CD4-positive, alpha-beta memory T cell (primary cell): ENCODE data around the gene SHMT1. TPM values are rescaled to one million over a fixed set of nuclear protein-coding genes. Genes with fewer than 3 reads are reported as not detected.

ENCODE experiments used
- microRNA-seq: library from miRNA; unstranded; fragments of <30 nt; microRNA quantifications from one replicate; pipeline ENCODE4 v1.2.0, GENCODE V29; 2021; ENCODE audit warnings: borderline replicate concordance, borderline number of aligned reads, borderline microRNAs expressed, mixed read lengths
- polyA plus RNA-seq, 2 donors: library from polyadenylated mRNA; unstranded; fragments of 300-500 nt; fragmentation: Illumina TruSeq; gene quantifications; one replicate each; pipeline ENCODE4 v1.2.3, GENCODE V29; 2021
- total RNA-seq, 2 experiments: library from RNA; stranded (reverse); gene quantifications; one replicate each; pipeline ENCODE4 v1.2.3, GENCODE V29; 2021

Gene SHMT1
- total and polyA plus RNA-seq, 4 experiments from 2014 or later: 14.6 to 24.6 (median 20.0) TPM

Small RNA genes lying within 50 kb of the gene (microRNA-seq; reads per million reads assigned to microRNA genes)
- not detected for gene MIR6778

Other genes with a start within 250 kb of the SHMT1 start
- gene ALKBH5, start 179.7 kb downstream of the SHMT1 start, total RNA-seq: 100 to 1,000 TPM; 119 TPM
- gene ALKBH5, start 179.7 kb downstream of the SHMT1 start, polyA plus RNA-seq: 100 to 1,000 TPM; 128 to 132 TPM
- 10 to 100 TPM; 19.9 to 20.5 TPM for gene LLGL1, start 137.9 kb downstream of the SHMT1 start, total RNA-seq
- 1 to 10 TPM in 1 of 2 donors, under 1 TPM in 1; 0.25 to 1.3 TPM for gene LLGL1, start 137.9 kb downstream of the SHMT1 start, polyA plus RNA-seq
- gene FLII, start 104.8 kb downstream of the SHMT1 start, total RNA-seq: 100 to 1,000 TPM; 333 to 344 TPM
- 100 to 1,000 TPM; 113 to 204 TPM for gene FLII, start 104.8 kb downstream of the SHMT1 start, polyA plus RNA-seq
- gene MIEF2, start 102.9 kb downstream of the SHMT1 start, total RNA-seq: 10 to 100 TPM; 18.2 to 19.3 TPM
- gene MIEF2, start 102.9 kb downstream of the SHMT1 start, polyA plus RNA-seq: 10 to 100 TPM in 1 of 2 donors, 1 to 10 TPM in 1; 9.9 to 10.9 TPM
- gene TOP3A, start 48.6 kb downstream of the SHMT1 start, total RNA-seq: 10 to 100 TPM; 43.8 to 55.2 TPM
- gene TOP3A, start 48.6 kb downstream of the SHMT1 start, polyA plus RNA-seq: 10 to 100 TPM in 1 of 2 donors, 1 to 10 TPM in 1; 6.2 to 19.1 TPM
- gene SMCR8, start 48.3 kb downstream of the SHMT1 start, total RNA-seq: 10 to 100 TPM; 49.7 to 51.3 TPM
- gene SMCR8, start 48.3 kb downstream of the SHMT1 start, polyA plus RNA-seq: 1 to 10 TPM in 1 of 2 donors, under 1 TPM in 1; 0.47 to 5.2 TPM
- gene EVPLL, start 14.2 kb upstream of the SHMT1 start, total RNA-seq: not detected
- gene EVPLL, start 14.2 kb upstream of the SHMT1 start, polyA plus RNA-seq: not detected
- not detected for gene LGALS9C, start 113.2 kb upstream of the SHMT1 start, total RNA-seq
- not detected for gene LGALS9C, start 113.2 kb upstream of the SHMT1 start, polyA plus RNA-seq